K562 (cell line): ENCODE data around the gene PHOX2A. TPM values are rescaled to one million over a fixed set of nuclear protein-coding genes. Genes with fewer than 3 reads are reported as not detected.

ENCODE experiments used
- ATAC-seq: fragments of 200-7000 bp; cut with Tn5 transposase; 3 replicates; pipeline ENCODE4 v1.9.1; 2020; ENCODE audit warnings: moderate library complexity
- BruUV-seq: library from RNA; stranded (reverse); fragments of 400-500 nt; replicated peaks from 2 replicates; lab custom pipeline; 2021; lab: Mats Ljungman, UMichigan
- CTCF ChIA-PET: fragments of 300-600 bp; formaldehyde crosslinking; extraction: SDS; loops from one replicate; lab custom pipeline; 2021; ENCODE audit warnings: low intra/inter-chr PET ratio; lab: Yijun Ruan, JAX
- POLR2A ChIA-PET: fragments of 300-600, 350-650 bp; sonication (Branson Sonifier 250); formaldehyde crosslinking; extraction: SDS; loops from one replicate; lab custom pipeline; 2021; ENCODE audit warnings: antibody characterized with exemption, inconsistent platforms; lab: Yijun Ruan, JAX
- DNase-seq, 4 experiments: peaks; one replicate each; pipeline versions ENCODE4 v3.0.0 to v3.0.0-alpha.2; 2011 to 2018; ENCODE audit warnings: low spot score in 3 of 4, mixed read lengths in 3 of 4; ENCODE audit errors: extremely low read depth in 1 of 4
- FAIRE-seq: peaks from 2 replicates; lab custom pipeline; 2011; peaks lifted over from hg19 to GRCh38; lab: Jason Lieb, UNC
- H2AFZ ChIP-seq: 2 replicates; pipeline ENCODE4 v1.6.0; 2011; ENCODE audit warnings: low read depth, low read length, control low read depth, inconsistent platforms
- H3K27ac ChIP-seq: fragments of 200-600 bp; 3 replicates; pipeline ENCODE4 v1.8.0; 2011; ENCODE audit warnings: low read depth, mild to moderate bottlenecking, control low read depth, inconsistent platforms, low read length, moderate library complexity, mixed read lengths; ENCODE audit errors: extremely low read depth
- H3K27me3 ChIP-seq, 2 experiments: fragments of 300-600 bp in 1 of 2; 2 replicates in 1 of 2; 3 replicates in 1 of 2; pipeline versions ENCODE4 v1.6.0 to v1.8.0; 2011; ENCODE audit warnings: inconsistent platforms in 2 of 2, low read length in 2 of 2, mild to moderate bottlenecking in 1 of 2, mixed read lengths in 1 of 2, moderate library complexity in 1 of 2; ENCODE audit not compliant: control insufficient read depth in 2 of 2, insufficient read depth in 2 of 2
- H3K36me3 ChIP-seq: fragments of 300-600 bp; 3 replicates; pipeline ENCODE4 v1.8.0; 2011; ENCODE audit warnings: mild to moderate bottlenecking, low read length, inconsistent platforms; ENCODE audit not compliant: control insufficient read depth, insufficient read depth
- H3K4me1 ChIP-seq, 2 experiments: fragments of 200-600 bp in 1 of 2; replicated peaks in 1 of 2; 2 replicates in 1 of 2; 3 replicates in 1 of 2; pipeline versions ENCODE4 v1.5.1 to v1.8.0; 2011; ENCODE audit warnings: inconsistent platforms in 2 of 2, low read length in 2 of 2, mild to moderate bottlenecking in 1 of 2, mixed read lengths in 1 of 2, moderate library complexity in 1 of 2; ENCODE audit not compliant: control insufficient read depth in 2 of 2, insufficient read depth in 2 of 2
- H3K4me2 ChIP-seq: 2 replicates; pipeline ENCODE4 v1.6.1; 2011; ENCODE audit warnings: low read length, control low read depth, inconsistent platforms, mixed read lengths; ENCODE audit not compliant: insufficient read depth
- H3K4me3 ChIP-seq: fragments of 200-600 bp; sonication (generic), shearing (Covaris generic); 2 replicates; pipeline ENCODE4 v1.5.1; 2016; ENCODE audit warnings: control low read depth, inconsistent platforms
- H3K79me2 ChIP-seq: fragments of 200-600 bp; 3 replicates; pipeline ENCODE4 v1.8.0; 2011; ENCODE audit warnings: low read length, inconsistent platforms; ENCODE audit not compliant: control insufficient read depth, insufficient read depth
- H3K9ac ChIP-seq, 2 experiments: 2 replicates each; pipeline versions ENCODE4 v1.6.0 to v1.6.1; 2011; ENCODE audit warnings: low read depth in 2 of 2, low read length in 2 of 2, control low read depth in 1 of 2, inconsistent platforms in 1 of 2, mild to moderate bottlenecking in 1 of 2, mixed read lengths in 1 of 2; ENCODE audit not compliant: insufficient read depth in 1 of 2
- H3K9me1 ChIP-seq: one replicate; pipeline ENCODE4 v1.6.0; 2011; ENCODE audit warnings: inconsistent platforms, mild to moderate bottlenecking, low read length, moderate library complexity; ENCODE audit not compliant: control insufficient read depth, insufficient read depth
- H3K9me3 ChIP-seq: replicated peaks from 2 replicates; pipeline ENCODE4 v1.5.1; 2011; ENCODE audit warnings: low read depth, low read length, inconsistent platforms; ENCODE audit not compliant: control insufficient read depth, insufficient read depth
- H4K20me1 ChIP-seq: replicated peaks from 2 replicates; pipeline ENCODE4 v1.6.1; 2011; ENCODE audit warnings: low read length, inconsistent platforms, mixed read lengths; ENCODE audit not compliant: control insufficient read depth, insufficient read depth
- BACH1 ChIP-seq: fragments of 200-800 bp; sonication (Bioruptor generic); IDR thresholded peaks from 2 replicates; pipeline ENCODE4 v1.6.1; 2016; ENCODE audit warnings: missing genetic modification characterization, missing compliant biosample characterization
- BCL6 ChIP-seq: fragments of 250-450 bp; sonication (Bioruptor Pico); IDR thresholded peaks from 2 replicates; pipeline ENCODE4 v1.4.0; 2020
- CLOCK ChIP-seq: fragments of 250-450 bp; sonication (Bioruptor Pico); IDR thresholded peaks from 2 replicates; pipeline ENCODE4 v1.4.0; 2020; ENCODE audit warnings: mild to moderate bottlenecking, moderate library complexity, borderline replicate concordance
- EHMT2 ChIP-seq: fragments of 450-650 bp; IDR thresholded peaks from 2 replicates; pipeline ENCODE4 v1.6.1; 2018; ENCODE audit warnings: antibody characterized with exemption
- GATAD2A ChIP-seq: fragments of 450-650 bp; IDR thresholded peaks from 2 replicates; pipeline ENCODE4 v1.6.1; 2017
- RAD21 ChIP-seq, 2 experiments: fragments of 250-450 bp in 1 of 2; fragments of 450-650 bp in 1 of 2; sonication (Bioruptor Pico) in 1 of 2; formaldehyde crosslinking in 1 of 2; IDR thresholded peaks in 1 of 2; conservative IDR thresholded peaks in 1 of 2; 2 replicates each; pipeline versions ENCODE4 v1.4.0 to v1.8.0; 2020 to 2022; ENCODE audit warnings: mild to moderate bottlenecking in 2 of 2, moderate library complexity in 1 of 2
- RFX5 ChIP-seq: IDR thresholded peaks from 2 replicates; pipeline ENCODE4 v1.6.1; 2011; ENCODE audit warnings: low read depth, mild to moderate bottlenecking, improper control_type of control experiment, low read length
- ZBTB1 ChIP-seq: sonication (generic); formaldehyde crosslinking; IDR thresholded peaks from 2 replicates; pipeline ENCODE4 v1.8.1; 2023; ENCODE audit warnings: missing genetic modification reagents, low read depth, mild to moderate bottlenecking, borderline replicate concordance
- ZNF212 ChIP-seq: fragments of 450-650 bp; formaldehyde crosslinking; IDR thresholded peaks from 2 replicates; pipeline ENCODE4 v1.4.0; 2020; ENCODE audit warnings: mild to moderate bottlenecking
- ZNF444 ChIP-seq: fragments of 250-450 bp; sonication (Bioruptor Pico); IDR thresholded peaks from 2 replicates; pipeline ENCODE4 v1.4.0; 2020; ENCODE audit warnings: mild to moderate bottlenecking, moderate library complexity
- WGBS: fragments of 100-300 bp; shearing (Covaris generic); methylation state at CpG from one replicate; pipeline ENCODE4 v1.1.6; 2016; ENCODE audit warnings: low coverage, mixed read lengths; ENCODE audit not compliant: insufficient coverage; ENCODE audit errors: missing lambda C conversion rate; 5-methylcytosine and 5-hydroxymethylcytosine counted together
- in situ Hi-C: fragments of 300-500 bp; cut with MboI; formaldehyde crosslinking; loops from 4 replicates; pipeline ENCODE4 v1.15.0; 2018; ENCODE audit warnings: inconsistent platforms, mixed read lengths
- intact Hi-C: fragments of 100-400 bp; cut with micrococcal nuclease; formaldehyde crosslinking; loops from 2 replicates; pipeline ENCODE4 v1.14.2; 2022
- polyA plus RNA-seq, 8 experiments: library from polyadenylated mRNA; depleted of rRNA in 4 of 8; stranded (reverse) in 5 of 8; unstranded in 3 of 8; fragments of >200 nt; fragmentation: Nextera tagmentation in 2 of 8; fragmentation: Illumina TruSeq in 1 of 8; extraction: Ambion mirVana in 2 of 8; extraction: Trizol in 1 of 8; gene quantifications; 2 replicates each; pipeline versions ENCODE4 v1.2.1 to v1.2.3, GENCODE V29; 2011 to 2014; ENCODE audit warnings: inconsistent platforms in 1 of 8, missing spikeins in 1 of 8
- total RNA-seq, 7 experiments: library from RNA; depleted of rRNA in 6 of 7; stranded (reverse); fragments of >200 nt in 6 of 7; fragmentation: Illumina TruSeq in 2 of 7; extraction: Trizol in 2 of 7; gene quantifications; 2 replicates each; pipeline versions ENCODE4 v1.2.1 to v1.2.3, GENCODE V29; 2011 to 2021; ENCODE audit warnings: low replicate concordance in 1 of 7
- TF ChIP-seq, protein P1 (sequence below): sonication (generic); formaldehyde crosslinking; IDR thresholded peaks from 2 replicates; pipeline ENCODE4 v1.9.0; 2022; ENCODE audit warnings: mild to moderate bottlenecking, missing genetic modification reagents
- TF ChIP-seq, protein P2 (sequence below): fragments of 250-450 bp; sonication (Bioruptor Pico); IDR thresholded peaks from 2 replicates; pipeline ENCODE4 v1.5.0; 2021; ENCODE audit warnings: mild to moderate bottlenecking, moderate library complexity
- TF ChIP-seq, protein P3 (sequence below), 3 experiments: IDR thresholded peaks in 2 of 3; conservative IDR thresholded peaks in 1 of 3; 2 replicates each; pipeline ENCODE4 v1.5.1; 2011 to 2012; ENCODE audit warnings: low read length in 3 of 3, mild to moderate bottlenecking in 3 of 3, control low read depth in 2 of 3, improper control_type of control experiment in 1 of 3, inconsistent platforms in 1 of 3, low read depth in 1 of 3, mixed read lengths in 1 of 3, moderate library complexity in 1 of 3; ENCODE audit not compliant: insufficient read depth in 2 of 3

The PHOX2A gene
- total and polyA plus RNA-seq, 9 of the 15 experiments (the other 6 are each of a cell fraction or from before 2014, with no cell fraction given) = not detected

- Histone ChIP-seq H3K4me1 (peaks cover 0 to 28% of the 10 kb centered on the region in 2 experiments; a peak in 2 of 5 replicates), H3K9me3 (no peaks in the 10 kb centered on the region), H3K27ac (no peak overlapping the region), H3K4me2 (no peak overlapping the region), H3K79me2 (no peaks in the 10 kb centered on the region), H2AFZ (no peak overlapping the region), H4K20me1 (no peaks in the 10 kb centered on the region), H3K27me3 (no peaks in the 10 kb centered on the region), H3K4me3 (no peak overlapping the region), H3K9me1 (no peaks in the 10 kb centered on the region), H3K9ac (no peak overlapping the region), H3K36me3 (peaks cover 56% of the 10 kb centered on the region)
- DNase-seq = peak; percentile 64 to 84 (median 77)
- FAIRE-seq = peak; percentile 87
- POLR2A ChIA-PET = interaction anchor here (0.6 to 1.3 kb wide), 8 partner anchors 9 to 195 kb away, joined by 3 to 9 read pairs (median 4); no protein-coding TSS in a partner anchor
- peak; percentile 94 for ATAC-seq
- CTCF ChIA-PET = interaction anchor here (1.4 kb wide), 1 partner anchor 213 kb away, joined by 3 read pairs; no protein-coding TSS in a partner anchor
- no TSS peak for BruUV-seq
- 24% methylated on average over 4 of the region's 16 CpGs for WGBS
- in situ Hi-C loops (no loop called here), intact Hi-C loops (loop anchor here (5.0 kb wide), 2 partner anchors 56 to 194 kb away; partner anchors contain the start of gene CLPB)
- TF ChIP-seq ZNF444 (CRISPR knock-in tag) (no peak), EHMT2 (no peak), BCL6 (CRISPR knock-in tag) (no peak), BACH1 (tag) (no peak), RFX5 (no peak), ZNF212 (CRISPR knock-in tag) (no peak), CLOCK (no peak), GATAD2A (no peak), ZBTB1 (no peak), RAD21 (CRISPR knock-in tag; conservative IDR thresholded peaks at IDR 0.05 in 1 of 2, IDR thresholded peaks at IDR 0.05 in 1 of 2) (peak; percentile 34 to 58)
- TF ChIP-seq, protein P1, sequence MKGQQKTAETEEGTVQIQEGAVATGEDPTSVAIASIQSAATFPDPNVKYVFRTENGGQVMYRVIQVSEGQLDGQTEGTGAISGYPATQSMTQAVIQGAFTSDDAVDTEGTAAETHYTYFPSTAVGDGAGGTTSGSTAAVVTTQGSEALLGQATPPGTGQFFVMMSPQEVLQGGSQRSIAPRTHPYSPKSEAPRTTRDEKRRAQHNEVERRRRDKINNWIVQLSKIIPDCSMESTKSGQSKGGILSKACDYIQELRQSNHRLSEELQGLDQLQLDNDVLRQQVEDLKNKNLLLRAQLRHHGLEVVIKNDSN = no peak
- TF ChIP-seq, protein P2, sequence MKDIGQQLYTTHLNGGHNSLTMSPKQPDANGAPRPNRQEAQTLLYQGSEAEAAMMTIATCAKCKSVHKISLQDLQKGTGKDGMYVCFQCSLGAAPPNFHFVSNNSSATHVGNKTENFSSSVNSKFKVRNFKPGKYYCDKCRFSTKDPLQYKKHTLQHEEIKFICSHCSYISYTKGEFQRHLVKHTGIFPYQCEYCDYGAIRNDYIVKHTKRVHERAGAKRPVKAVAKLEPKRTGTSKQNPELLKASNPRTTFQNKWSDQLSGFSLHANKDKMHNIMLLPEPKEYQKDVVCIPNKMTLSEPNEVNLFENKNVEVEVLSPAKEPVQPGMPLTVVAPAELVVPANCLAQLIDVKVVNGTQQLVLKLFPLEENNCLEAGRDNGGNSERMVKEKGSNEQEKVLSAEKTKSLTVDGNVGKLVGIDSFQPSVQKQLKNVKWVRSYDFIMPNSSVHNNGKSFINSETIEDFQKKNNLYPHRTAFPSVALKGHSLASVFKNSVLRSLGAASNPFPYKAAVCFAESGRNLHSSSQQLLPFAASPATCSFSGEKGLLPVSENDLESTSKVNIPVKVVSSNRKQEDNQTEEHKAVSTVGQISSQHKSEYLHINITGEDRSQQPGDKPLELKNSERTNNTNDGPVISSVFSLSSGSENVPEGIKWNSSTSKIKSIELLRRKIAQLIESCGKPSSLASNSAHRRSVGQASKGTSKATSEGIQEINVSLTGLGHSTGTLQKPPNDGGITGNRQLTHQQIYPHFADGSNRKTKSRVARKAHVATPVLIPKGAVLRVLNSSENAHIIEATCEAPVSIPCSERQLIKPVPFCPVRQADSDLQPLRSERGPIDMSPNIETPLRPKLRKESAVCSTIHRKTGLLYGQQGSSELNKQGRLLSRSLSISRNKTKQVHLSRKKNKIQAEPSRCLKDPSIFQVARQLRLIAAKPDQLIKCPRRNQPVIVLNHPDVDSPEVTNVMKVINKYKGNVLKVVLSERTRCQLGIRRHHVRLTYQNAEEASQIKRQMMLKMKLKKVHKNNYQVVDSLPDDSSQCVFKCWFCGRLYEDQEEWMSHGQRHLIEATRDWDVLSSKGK (CRISPR knock-in tag) = no peak
- TF ChIP-seq, protein P3, sequence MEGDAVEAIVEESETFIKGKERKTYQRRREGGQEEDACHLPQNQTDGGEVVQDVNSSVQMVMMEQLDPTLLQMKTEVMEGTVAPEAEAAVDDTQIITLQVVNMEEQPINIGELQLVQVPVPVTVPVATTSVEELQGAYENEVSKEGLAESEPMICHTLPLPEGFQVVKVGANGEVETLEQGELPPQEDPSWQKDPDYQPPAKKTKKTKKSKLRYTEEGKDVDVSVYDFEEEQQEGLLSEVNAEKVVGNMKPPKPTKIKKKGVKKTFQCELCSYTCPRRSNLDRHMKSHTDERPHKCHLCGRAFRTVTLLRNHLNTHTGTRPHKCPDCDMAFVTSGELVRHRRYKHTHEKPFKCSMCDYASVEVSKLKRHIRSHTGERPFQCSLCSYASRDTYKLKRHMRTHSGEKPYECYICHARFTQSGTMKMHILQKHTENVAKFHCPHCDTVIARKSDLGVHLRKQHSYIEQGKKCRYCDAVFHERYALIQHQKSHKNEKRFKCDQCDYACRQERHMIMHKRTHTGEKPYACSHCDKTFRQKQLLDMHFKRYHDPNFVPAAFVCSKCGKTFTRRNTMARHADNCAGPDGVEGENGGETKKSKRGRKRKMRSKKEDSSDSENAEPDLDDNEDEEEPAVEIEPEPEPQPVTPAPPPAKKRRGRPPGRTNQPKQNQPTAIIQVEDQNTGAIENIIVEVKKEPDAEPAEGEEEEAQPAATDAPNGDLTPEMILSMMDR (IDR thresholded peaks at IDR 0.05 in 2 of 3, conservative IDR thresholded peaks at IDR 0.05 in 1 of 3; ENCODE audit: insufficient read depth in 2 of 3, low read depth in 1 of 3, low read length in 3 of 3) = peak; percentile 82 to 85 (median 83)
Measured at GRCh38 chr11:72238040-72238450, 5.9 kb downstream of the PHOX2A start.
